Activated T-cell treated with anti-CD3 and anti-CD28 coated beads, Interleukin-2, amount 50 U/mL, for 48 hours (primary cell): Measurements from ENCODE around the gene MICALL2.

ENCODE experiments used
- DNase-seq, 2 experiments: peaks; one replicate each; pipeline ENCODE4 v3.0.0-alpha.2; 2020

The MICALL2 gene

DNA sequence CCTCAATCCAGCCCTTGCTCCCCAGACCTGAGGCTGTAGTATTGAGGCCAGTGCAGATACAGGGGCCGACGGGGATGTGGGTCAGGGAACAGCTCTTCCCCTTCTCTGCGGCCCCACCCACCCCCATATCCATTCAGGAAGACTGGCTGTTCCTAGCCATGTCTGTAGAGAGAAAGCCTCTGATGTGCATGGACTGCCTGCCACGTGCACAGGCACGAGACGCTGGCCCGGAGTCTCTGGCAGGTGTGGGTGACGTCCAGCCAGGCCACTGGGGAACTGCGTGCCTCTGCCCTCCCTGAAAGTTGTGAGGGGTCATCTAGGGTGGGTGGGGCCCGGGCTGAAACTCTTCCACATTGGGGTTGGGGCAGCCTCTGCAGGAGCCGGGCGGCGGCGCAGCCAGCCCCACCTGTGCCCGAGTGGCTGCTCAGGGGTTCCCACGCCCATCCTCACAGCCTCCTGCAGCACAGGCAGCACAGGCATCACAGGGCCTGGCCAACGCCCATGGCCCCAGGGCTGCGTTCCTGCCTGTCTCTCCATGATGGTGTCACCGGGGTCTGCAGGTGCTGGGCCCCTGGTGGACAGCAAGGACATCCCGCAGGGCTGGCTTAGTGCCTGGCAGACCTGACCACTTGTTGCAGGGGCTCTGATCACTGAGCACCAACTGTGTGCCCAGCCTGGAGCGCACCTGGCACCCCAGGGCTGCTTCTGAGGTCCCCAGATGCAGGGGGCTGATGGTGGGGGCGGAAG lies 27.5 kb downstream of the MICALL2 start:
- DNase-seq = no peak

- no peak for DNase-seq
Observed at GRCh38 chr7:1431226-1431625, 28.0 kb downstream of the MICALL2 start.

GRCh38 chr7:1430056-1430845 lies 29.0 kb downstream of the MICALL2 start:
- DNase-seq = no peak

DNA sequence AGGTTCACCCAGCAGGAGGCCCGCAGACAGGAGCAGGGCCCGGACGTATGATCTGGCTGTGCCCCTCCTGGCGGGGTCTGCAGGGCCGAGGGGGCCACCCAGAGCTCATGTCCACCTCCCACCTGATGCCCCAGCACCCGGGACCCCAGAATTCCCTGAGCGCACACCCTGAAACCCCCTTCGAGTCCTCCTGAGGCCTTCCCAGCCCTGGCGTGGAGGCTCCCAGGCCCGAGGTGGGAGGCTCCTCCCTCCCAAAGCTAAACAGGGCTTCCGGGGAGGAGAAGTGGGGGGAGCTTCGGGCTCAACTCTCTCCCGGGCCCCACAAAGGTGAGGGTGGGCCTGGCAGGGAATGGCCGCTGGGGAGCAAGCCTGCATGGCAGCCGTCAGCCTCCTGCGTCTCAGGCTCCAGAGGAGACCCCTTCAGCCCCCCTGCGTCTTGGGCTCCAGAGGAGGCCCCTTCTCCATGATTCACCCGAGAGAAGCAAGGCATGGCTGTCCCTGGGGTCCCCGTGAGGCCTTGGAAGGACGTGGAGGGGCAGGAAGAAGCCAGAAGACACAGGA lies 30.2 kb downstream of the MICALL2 start:
- DNase-seq = no peak

DNA sequence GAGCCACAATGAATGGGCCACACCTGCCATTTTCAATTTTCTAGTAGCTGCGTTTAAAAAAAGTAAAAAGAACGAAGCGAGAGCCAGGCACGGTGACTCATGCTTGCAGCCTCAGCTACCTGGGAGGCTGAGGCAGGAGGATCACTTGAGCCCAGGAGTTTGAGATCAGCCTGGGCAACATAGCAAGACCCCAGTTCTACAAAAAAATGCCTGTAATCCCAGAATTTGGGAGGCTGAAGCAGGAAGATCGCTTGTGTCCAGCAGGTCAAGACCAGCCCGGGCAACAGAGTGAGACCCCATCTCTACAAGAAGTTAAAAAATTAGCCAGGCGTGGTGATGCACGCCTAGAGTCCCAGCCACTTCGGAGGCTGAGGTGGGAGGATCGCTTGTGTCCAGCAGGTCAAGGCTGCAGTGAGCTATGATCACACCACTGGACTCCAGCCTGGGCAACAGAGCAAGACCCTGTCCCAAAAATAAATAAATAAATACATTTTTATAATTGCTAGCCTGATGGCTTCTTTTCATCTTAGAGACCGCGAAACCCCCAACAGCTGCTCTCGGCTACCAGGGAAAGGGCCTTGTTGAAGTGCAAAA lies 32.1 kb downstream of the MICALL2 start:
- DNase-seq = no peak

DNA sequence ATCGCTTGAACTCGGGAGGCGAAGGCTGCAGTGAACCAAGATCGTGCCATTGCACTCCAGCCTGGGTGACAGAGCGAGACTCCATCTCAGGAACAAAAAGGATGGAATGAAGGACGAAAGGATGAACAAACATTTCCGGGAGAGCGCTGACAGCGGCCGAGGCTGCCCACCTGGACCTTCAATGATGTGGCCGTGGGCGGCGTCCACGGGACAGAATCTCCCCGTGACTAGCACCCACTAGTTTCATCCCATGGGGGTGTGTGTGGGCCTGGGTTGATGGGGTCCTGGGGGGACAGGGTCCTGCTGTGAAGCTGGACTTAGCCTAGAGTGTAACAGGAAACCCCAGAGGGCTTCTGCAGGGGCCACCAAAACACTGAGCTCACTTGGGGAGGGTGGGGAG lies 32.8 kb downstream of the MICALL2 start:
- no peak for DNase-seq

GRCh38 chr7:1425292-1426136 lies 33.8 kb downstream of the MICALL2 start:
- no peak for DNase-seq

GRCh38 chr7:1424041-1424440 lies 35.2 kb downstream of the MICALL2 start:
- no peak for DNase-seq

DNA sequence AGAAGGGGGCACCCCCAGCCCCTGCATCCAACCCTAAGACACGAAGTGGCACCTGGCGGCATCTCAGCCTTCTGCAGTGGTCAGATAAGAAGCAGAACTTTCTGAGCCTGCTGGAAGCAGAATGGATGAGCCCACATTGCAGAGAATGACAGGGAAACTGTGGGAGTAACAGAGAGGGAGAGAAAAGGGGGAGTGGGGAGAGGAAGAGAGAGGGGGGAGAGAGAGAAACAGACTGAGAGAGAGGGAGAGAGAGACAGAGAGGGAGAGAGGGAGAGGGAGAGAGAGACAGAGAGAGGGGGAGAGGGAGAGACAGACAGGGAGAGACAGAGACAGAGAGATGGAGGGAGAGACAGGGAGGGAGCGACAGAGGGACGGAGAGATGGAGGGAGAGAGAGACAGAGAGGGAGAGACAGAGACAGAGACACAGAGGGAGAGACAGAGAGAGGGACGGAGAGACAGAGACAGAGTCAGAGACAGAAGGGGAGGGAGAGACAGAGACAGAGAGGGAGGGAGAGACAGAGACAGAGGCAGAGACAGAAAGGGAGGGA lies 35.9 kb downstream of the MICALL2 start:
- DNase-seq = no peak

DNA sequence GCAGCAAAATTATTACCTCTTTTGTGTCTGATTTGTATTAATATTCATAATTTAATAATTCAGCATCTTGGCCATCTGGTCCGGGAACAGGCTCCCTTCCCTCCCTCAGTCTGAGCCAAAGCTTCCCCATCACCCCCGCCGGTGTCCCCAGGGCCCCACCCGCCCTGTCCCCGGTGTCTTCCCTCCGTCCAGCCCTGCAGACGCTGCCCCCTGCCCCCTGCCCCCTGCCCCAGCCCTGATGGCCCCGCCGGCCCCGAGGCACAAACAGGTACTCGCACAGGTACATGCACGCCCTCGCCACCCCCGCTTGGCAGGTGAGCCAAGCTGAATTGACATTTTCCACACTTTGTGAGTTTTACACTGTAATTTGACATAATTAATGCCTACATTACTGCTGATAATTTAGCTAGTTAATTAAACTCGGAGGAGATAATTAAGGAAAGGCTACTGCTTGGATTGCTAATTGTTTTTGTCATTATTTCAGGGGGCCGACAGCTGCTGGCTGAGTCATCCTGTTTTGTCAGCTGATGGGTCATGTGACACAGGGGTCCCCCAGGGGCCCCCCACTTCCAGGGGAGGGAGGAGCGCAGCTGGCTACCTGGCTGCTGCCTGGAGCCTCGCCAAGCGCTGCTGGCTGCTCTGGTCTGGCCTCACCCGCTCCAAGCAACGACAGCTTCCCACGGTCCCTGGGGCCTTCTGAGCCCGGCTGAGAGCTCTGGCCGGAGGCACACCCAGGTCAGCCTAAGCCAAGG lies 36.6 kb downstream of the MICALL2 start:
- no peak for DNase-seq

DNA sequence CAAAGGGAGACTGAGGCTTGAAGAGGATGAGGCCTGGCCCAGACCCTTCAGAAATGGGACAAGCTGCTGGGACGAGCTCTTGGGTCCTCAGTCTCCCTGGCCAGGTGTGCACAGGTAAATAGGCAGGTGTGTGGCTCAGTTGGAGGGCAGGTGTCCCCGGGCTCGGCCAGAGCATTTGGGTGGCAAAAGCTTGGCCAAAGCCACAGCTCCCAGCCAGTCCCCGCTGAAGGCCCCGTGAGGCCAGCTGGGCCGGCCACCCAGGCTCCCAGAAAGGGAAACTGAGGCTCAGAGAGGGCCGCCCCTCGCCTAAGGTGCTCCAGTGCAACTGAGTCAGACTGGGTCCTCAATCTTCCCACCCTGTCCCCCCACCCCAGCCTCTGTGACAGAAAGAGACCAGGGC lies 37.3 kb downstream of the MICALL2 start:
- no peak for DNase-seq

GRCh38 chr7:1421020-1421790 lies 38.1 kb downstream of the MICALL2 start:
- DNase-seq = no peak

DNA sequence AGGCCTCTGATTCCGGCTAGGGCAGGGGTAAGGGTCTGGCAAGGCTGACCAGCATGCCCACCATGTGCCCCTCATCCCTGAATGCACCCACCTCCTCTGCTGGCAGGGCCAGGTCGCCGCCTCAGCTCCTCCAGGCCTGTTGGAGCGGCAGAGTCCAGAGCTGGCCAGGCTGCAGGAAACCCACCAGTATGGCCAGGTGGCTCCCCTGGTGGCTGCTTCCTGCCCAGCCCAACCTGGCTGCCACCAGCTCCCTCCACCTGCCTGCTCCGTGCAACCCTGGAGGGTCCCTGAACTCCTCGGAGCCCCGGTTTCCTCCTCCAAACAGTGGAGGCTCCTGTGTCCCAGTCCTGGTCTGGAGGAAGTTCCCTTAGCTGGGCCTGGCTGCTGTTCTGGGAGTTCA lies 39.6 kb downstream of the MICALL2 start:
- no peak for DNase-seq

- DNase-seq = no peak
Observed at GRCh38 chr7:1419310-1419634, 40.0 kb downstream of the MICALL2 start.

DNA sequence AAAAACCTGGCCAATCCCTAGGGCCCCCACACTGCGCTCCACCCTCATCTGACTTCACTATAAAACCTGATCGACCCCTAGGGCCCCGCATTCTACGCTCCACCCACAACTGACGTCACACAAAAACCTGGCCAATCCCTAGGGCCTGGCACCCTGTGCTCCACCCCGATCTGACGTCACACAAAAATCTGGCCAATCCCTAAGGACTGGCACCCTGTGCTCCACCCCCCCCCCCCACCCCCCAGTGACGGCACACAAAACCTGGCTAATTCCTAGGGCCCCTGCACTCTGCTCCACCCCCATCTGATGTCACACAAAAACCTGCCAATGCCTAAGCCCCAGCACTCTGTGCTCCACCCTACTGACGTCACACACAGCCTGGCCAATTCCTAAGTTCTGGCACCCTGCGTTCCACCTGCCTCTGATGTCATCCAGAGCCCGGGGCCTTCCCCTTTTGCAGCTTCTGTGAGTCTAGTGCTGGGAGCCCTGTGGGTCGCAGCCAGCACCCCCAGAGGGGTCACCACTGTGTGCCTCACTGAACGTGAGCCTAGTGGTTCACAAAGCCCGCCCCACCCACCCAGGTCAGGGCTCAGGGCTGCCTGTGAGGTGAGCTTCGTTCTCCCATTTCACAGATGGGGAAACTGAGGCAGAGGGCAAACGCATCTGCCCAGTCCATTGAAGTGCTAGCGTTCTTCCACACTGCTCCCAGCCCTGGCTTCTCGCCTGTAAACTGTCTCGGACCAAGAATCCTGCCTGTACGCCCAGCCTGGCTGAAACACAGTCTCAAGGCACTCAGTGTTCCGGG lies 40.6 kb downstream of the MICALL2 start:
- no peak for DNase-seq

DNA sequence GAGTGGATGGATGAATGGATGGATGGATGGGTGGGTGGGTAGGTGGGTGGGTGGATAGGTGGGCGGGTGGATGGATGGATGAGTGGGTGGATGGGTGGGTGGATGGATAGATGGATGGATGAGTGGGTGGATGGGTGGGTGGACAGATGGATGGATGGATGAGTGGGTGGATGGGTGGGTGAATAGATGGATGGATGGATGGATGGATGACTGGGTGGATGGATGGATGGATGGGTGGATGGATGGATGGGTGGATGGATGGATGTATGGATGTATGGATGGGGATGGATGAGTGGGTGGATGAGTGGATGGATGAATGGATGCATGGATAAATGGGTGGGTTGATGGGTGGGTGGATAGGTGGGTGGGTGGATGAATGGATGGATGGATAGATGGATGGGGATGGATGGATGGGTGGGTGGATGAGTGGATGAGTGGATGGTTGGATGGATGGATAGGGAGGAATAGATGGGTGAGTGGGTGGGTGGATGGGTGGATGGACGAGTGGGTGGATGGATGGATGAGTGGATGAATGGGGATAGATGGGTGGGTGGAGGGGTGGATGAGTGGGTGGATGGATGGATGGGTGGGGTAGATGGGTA lies 43.8 kb downstream of the MICALL2 start:
- DNase-seq = no peak

DNA sequence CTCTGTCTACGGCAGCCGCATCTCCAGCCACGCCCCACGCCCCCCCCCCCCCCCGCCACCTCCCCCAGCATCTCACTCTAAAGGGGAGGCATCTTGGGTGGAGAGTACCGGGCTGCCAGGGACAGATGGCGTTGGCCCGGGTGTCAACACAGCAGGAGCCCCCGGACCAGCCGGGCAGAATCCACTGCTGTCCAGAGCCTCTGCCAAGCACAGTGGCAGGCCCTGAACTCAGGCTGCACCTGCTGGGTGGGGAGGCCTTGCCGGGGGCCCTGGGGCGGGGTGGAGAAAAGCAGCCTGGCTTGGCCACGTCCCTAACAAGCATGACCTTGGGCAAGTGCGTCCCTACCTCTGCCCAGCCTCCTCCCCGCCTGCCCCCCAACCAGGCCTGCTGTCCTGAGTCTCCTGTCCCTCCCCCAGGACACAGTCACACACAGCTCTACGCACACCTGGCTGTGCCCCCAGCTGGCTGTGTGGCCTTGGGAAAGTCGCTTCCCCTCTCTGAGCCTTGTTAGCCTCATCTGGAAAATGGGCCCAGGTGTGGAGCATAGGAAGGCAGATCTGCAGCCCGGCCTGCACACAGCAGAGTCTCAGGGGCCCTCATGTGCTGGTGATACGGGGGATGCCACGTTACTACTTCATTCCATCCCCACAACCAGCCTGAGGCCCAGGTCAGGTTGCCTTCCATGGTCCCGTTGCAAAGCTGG lies 45.2 kb downstream of the MICALL2 start:
- no peak for DNase-seq

- peak; percentile 96 for DNase-seq
Observed at GRCh38 chr7:1412322-1413261, 46.7 kb downstream of the MICALL2 start.
